Gastrocnemius medialis (tissue), 4 donors: ENCODE measurements around the gene SEPTIN5. TPM values are rescaled to one million over a fixed set of nuclear protein-coding genes. Genes with fewer than 3 reads are reported as not detected.
"Not testable (repeated sequence)": the region's sequence is repeated elsewhere in the genome, so short reads cannot be mapped to it uniquely, and the experiment has no call there.

Source experiments
- ATAC-seq, 2 donors: fragments of 150-250 bp; one replicate each; pipeline ENCODE4 v1.9.1; 2016
- DNase-seq, 2 donors: peaks; one replicate each; pipeline ENCODE4 v3.0.0-alpha.2; 2019
- H3K27ac ChIP-seq, 4 donors: fragments of 200-600 bp; sonication (generic); 1 replicate in 1 of 4; 2 replicates in 3 of 4; pipeline ENCODE4 v1.5.1; 2016 to 2018; ENCODE audit warnings: mild to moderate bottlenecking in 2 of 4, moderate library complexity in 1 of 4
- H3K27me3 ChIP-seq, 3 donors: fragments of 200-600 bp; sonication (generic) in 2 of 3; 1 replicate in 1 of 3; 2 replicates in 2 of 3; pipeline versions ENCODE4 v1.5.1 to v1.6.0; 2016 to 2019; ENCODE audit warnings: mild to moderate bottlenecking in 1 of 3, moderate library complexity in 1 of 3
- H3K36me3 ChIP-seq, 2 donors: fragments of 200-600 bp; sonication (generic) in 1 of 2; one replicate each; pipeline ENCODE4 v1.5.1; 2017 to 2018
- H3K4me1 ChIP-seq, 2 donors: fragments of 200-600 bp; sonication (generic) in 1 of 2; one replicate each; pipeline ENCODE4 v1.5.1; 2016 to 2017; ENCODE audit warnings: mild to moderate bottlenecking in 2 of 2
- H3K4me3 ChIP-seq, 4 donors: fragments of 200-600 bp; sonication (generic) in 3 of 4; 1 replicate in 1 of 4; 2 replicates in 3 of 4; pipeline ENCODE4 v1.5.1; 2016 to 2019; ENCODE audit warnings: mild to moderate bottlenecking in 2 of 4
- H3K9me3 ChIP-seq, 3 donors: fragments of 200-600 bp; sonication (generic) in 2 of 3; 1 replicate in 1 of 3; 2 replicates in 2 of 3; pipeline ENCODE4 v1.5.1; 2016 to 2019
- POLR2A ChIP-seq, 2 donors: fragments of 450-650 bp; IDR thresholded peaks; one replicate each; pipeline ENCODE4 v1.6.1; 2017; ENCODE audit warnings: antibody characterized with exemption in 2 of 2, mild to moderate bottlenecking in 2 of 2, moderate library complexity in 2 of 2
- in situ Hi-C, 4 donors: fragments of 200-750 bp; cut with MboI; loops; one replicate each; pipeline versions ENCODE4 v1.15.0 to v1.8.0; 2017; ENCODE audit warnings: low sequenced_read_pairs in 4 of 4
- intact Hi-C: fragments of 100-400 bp; cut with DNase I; formaldehyde crosslinking; loops from one replicate; pipeline ENCODE4 v1.15.1; 2023; ENCODE audit warnings: low total_unique reads
- total RNA-seq, 4 donors: library from RNA; depleted of rRNA; stranded (reverse); fragments of >200 nt; gene quantifications; one replicate each; pipeline versions ENCODE4 v1.1.0 to v1.2.3, GENCODE V29; 2016
- TF ChIP-seq, protein P1 (sequence below), 5 experiments: fragments of 450-650 bp in 3 of 5; fragments of 200-600 bp in 2 of 5; sonication (generic) in 2 of 5; IDR thresholded peaks in 4 of 5; conservative IDR thresholded peaks in 1 of 5; 1 replicate in 4 of 5; 2 replicates in 1 of 5; pipeline ENCODE4 v1.5.1; 2016 to 2019; ENCODE audit warnings: antibody characterized with exemption in 5 of 5, mild to moderate bottlenecking in 3 of 5, moderate library complexity in 3 of 5

SEPTIN5 gene
- total RNA-seq, 4 donors from 2014 or later = 5.0 to 15.9 (median 10.2) TPM

DNA sequence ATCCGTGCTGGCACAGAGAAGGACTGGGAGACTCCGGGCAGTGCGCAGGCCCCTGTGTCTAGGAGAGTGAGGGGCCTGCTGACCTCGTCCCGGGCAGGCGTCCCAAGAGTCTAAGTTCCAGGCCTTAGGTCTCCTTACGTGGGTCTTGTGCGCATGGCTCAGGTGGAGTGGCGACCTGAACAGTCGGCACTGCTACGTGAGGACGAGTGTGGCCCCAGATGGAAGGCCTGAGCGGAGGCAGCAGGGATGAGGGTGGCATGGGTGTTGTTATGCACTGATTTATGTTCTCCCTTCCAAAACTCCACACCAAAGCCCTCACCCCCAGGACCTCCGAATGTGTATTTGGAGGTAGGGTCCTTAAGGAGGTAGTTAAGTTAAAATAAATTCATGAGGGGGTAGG is 20.7 kb upstream of the SEPTIN5 start:
- ATAC-seq (no peak), DNase-seq (no peak)
- intact Hi-C loops (no loop called here), in situ Hi-C loops (no loop called here)
- no peak for TF ChIP-seq POLR2A (IDR thresholded peaks at IDR 0.05)
- TF ChIP-seq, protein P1, sequence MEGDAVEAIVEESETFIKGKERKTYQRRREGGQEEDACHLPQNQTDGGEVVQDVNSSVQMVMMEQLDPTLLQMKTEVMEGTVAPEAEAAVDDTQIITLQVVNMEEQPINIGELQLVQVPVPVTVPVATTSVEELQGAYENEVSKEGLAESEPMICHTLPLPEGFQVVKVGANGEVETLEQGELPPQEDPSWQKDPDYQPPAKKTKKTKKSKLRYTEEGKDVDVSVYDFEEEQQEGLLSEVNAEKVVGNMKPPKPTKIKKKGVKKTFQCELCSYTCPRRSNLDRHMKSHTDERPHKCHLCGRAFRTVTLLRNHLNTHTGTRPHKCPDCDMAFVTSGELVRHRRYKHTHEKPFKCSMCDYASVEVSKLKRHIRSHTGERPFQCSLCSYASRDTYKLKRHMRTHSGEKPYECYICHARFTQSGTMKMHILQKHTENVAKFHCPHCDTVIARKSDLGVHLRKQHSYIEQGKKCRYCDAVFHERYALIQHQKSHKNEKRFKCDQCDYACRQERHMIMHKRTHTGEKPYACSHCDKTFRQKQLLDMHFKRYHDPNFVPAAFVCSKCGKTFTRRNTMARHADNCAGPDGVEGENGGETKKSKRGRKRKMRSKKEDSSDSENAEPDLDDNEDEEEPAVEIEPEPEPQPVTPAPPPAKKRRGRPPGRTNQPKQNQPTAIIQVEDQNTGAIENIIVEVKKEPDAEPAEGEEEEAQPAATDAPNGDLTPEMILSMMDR (IDR thresholded peaks at IDR 0.05 in 4 of 5, conservative IDR thresholded peaks at IDR 0.05 in 1 of 5) = no peak
- Histone ChIP-seq H3K4me3 (no peak overlapping the region), H3K27ac (no peak overlapping the region), H3K4me1 (no peaks in the 10 kb centered on the region), H3K9me3 (no peaks in the 10 kb centered on the region), H3K27me3 (peaks cover 0 to 2% (median 0%) of the 10 kb centered on the region in 3 donors), H3K36me3 (no peaks in the 10 kb centered on the region)

DNA sequence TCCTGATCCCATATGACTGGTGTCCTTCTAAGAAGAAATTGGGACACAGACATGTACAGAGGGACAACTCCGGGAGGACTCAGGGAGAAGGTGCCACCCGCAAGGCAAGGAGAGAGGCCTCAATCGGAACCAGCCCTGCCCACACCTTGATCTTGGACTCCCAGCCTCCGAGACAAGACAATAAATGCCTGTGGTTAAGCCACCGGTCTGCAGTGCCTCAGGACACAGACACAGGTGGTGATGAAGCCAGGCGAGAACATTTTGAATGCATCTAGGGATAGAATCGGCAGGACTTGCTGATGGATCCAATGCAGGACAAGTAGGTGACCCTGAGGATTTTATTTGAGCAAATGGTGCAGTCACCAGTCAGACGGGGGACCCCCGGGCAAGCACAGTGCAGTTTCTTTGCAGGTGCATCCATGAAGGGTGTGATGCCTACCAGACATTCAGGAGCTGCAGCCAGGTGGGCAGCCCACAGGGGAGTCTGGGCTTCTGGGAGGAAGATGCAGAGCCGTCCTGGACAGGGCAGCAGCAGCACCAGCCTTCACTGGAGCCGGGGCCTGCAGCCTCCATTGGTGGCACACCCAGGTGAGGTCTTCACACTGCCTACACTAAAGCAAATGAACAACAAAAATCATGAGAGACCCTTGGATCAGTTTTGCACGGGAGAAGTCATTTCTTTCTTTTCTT is 20.2 kb upstream of the SEPTIN5 start:
- TF ChIP-seq, protein P1 (IDR thresholded peaks at IDR 0.05 in 4 of 5, conservative IDR thresholded peaks at IDR 0.05 in 1 of 5) = no peak
- TF ChIP-seq POLR2A (IDR thresholded peaks at IDR 0.05) = no peak
- H3K4me1 ChIP-seq = no peaks in the 10 kb centered on the region
- H3K27me3 ChIP-seq = peaks cover 0 to 2% (median 0%) of the 10 kb centered on the region in 3 donors
- ATAC-seq = no peak
- intact Hi-C loops (no loop called here), in situ Hi-C loops (no loop called here)
- no peak for DNase-seq
- H3K9me3 ChIP-seq = no peaks in the 10 kb centered on the region
- no peak overlapping the region for H3K27ac ChIP-seq
- H3K4me3 ChIP-seq = no peak overlapping the region
- no peaks in the 10 kb centered on the region for H3K36me3 ChIP-seq

DNA sequence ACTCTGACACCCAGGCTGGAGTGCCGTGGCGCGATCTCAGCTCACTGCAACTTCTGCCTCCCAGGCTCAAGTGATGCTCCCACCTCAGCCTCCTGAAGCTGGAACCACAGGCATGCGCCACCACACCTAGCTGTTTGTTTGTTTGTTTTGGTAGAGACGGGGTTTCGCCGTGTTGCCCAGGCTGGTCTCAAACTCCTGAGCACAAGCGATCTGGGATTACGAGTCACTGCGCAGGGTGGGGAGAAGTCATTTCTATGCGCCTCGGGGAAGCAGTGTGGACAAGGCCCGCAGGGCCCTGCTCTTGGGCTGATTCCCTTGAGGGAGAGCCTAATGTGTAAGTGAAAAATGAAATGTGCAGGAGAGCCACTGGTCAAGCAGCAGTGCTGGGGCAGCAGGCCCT is 19.6 kb upstream of the SEPTIN5 start:
- H3K27me3 ChIP-seq = peaks cover 0 to 2% (median 0%) of the 10 kb centered on the region in 3 donors
- in situ Hi-C loops = no loop called here
- intact Hi-C loops = no loop called here
- no peaks in the 10 kb centered on the region for H3K4me1 ChIP-seq
- no peak overlapping the region for H3K4me3 ChIP-seq
- no peaks in the 10 kb centered on the region for H3K36me3 ChIP-seq
- DNase-seq (no peak), ATAC-seq (no peak)
- TF ChIP-seq, protein P1 (IDR thresholded peaks at IDR 0.05 in 4 of 5, conservative IDR thresholded peaks at IDR 0.05 in 1 of 5) = no peak
- TF ChIP-seq POLR2A (IDR thresholded peaks at IDR 0.05) = no peak
- no peak overlapping the region for H3K27ac ChIP-seq
- H3K9me3 ChIP-seq = no peaks in the 10 kb centered on the region

DNA sequence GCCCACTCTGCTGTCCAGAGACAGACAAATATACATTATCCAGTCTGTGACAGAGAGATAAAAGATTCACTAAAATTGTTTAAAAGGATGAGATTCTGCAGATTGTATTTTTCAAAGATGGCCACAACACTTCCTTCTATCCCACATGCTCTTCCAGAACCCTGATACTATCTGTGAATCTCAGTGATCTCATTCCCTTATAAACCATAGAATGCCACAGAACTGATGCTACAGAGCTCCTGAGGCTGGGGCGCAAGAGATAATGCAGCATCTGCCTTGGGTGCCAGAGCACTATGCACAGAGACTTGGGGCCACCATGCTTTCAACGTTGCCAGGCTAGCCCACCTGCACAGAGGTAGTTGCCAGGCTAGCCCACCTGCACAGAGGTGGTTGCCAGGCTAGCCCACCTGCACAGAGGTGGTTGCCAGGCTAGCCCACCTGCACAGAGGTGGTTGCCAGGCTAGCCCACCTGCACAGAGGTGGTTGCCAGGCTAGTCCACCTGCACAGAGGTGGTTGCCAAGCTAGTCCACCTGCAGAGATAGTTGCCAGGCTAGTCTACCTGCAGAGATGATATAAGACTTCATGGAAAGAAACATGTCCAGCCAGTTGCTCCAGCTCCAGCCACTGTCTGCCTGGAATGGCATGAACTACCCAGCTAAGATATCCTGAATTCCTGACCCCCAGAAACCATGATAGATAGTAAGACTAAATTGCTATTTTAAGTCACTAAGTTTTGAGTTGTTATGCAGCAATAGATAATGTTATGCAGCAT is 17.6 kb upstream of the SEPTIN5 start:
- TF ChIP-seq POLR2A (IDR thresholded peaks at IDR 0.05) = no peak
- TF ChIP-seq, protein P1 (IDR thresholded peaks at IDR 0.05 in 4 of 5, conservative IDR thresholded peaks at IDR 0.05 in 1 of 5) = no peak
- in situ Hi-C loops (no loop called here), intact Hi-C loops (no loop called here)
- no peaks in the 10 kb centered on the region for H3K36me3 ChIP-seq
- no peak overlapping the region for H3K4me3 ChIP-seq
- H3K27ac ChIP-seq = no peak overlapping the region
- DNase-seq (no peak), ATAC-seq (no peak)
- H3K27me3 ChIP-seq = no peaks in the 10 kb centered on the region
- H3K9me3 ChIP-seq = no peaks in the 10 kb centered on the region
- H3K4me1 ChIP-seq = no peaks in the 10 kb centered on the region

DNA sequence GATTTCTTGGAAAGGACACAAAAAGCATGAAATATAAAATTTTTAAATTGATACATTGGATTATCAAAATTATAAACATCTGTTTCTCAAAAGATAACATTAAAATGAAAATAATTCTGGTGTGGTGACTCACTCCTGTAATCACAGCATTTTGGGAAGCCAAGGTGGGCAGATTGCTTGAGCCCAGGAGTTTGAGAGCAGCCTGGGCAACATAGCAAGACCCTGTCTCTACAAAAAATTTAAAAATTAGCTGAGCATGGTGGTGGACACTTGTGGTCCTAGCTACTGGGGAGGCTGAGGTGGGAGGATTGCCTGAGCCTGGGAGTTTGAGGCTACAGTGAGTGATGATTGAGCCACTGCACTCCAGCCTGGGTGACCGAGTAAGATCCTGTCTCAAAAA is 16.4 kb upstream of the SEPTIN5 start:
- ATAC-seq, DNase-seq, H3K4me3 ChIP-seq, H3K9me3 ChIP-seq, H3K4me1 ChIP-seq, intact Hi-C loops, H3K27me3 ChIP-seq, in situ Hi-C loops, H3K36me3 ChIP-seq, H3K27ac ChIP-seq: not testable (repeated sequence)
